GM10266 (cell line): ENCODE results near the gene NUP43.

ENCODE experiments used
- DNase-seq: peaks from one replicate; pipeline ENCODE4 v3.0.0; 2012; ENCODE audit errors: extremely low spot score
- CTCF ChIP-seq: IDR thresholded peaks from 2 replicates; pipeline ENCODE4 v1.5.1; 2012; ENCODE audit warnings: mild to moderate bottlenecking, low read depth; ENCODE audit not compliant: control insufficient read depth, insufficient read depth; ENCODE audit errors: missing control alignments

NUP43 gene, protein sequence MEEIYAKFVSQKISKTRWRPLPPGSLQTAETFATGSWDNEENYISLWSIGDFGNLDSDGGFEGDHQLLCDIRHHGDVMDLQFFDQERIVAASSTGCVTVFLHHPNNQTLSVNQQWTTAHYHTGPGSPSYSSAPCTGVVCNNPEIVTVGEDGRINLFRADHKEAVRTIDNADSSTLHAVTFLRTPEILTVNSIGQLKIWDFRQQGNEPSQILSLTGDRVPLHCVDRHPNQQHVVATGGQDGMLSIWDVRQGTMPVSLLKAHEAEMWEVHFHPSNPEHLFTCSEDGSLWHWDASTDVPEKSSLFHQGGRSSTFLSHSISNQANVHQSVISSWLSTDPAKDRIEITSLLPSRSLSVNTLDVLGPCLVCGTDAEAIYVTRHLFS

GRCh38 chr6:149746147-149746946 is at the start of gene NUP43:
Gene NUP43, minus strand, starts transcription at chr6:149746529. Its CDS starts 34 bp downstream, at chr6:149746495.
- TF ChIP-seq CTCF, result peak; percentile 29
- peak; percentile 86 for DNase-seq

DNA sequence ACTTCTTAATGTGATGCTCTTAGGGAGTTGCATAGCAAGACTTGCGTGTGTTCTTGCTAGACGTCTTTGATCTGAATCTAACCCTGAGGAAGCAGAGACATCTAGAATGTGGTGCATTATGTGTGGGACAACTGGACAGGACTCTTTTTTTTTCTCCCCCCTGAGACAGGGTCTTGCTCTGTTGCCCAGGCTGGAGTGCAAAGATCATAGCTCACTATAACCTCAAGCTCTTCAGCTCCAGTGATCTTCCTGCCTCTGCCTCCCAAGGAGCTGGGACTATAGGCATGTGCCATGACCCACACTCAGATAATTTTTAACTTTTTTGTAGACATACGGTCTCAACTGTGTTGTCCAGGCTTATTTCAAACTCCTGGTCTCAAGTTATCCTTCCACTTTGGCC is 37.2 kb upstream of the NUP43 start:
- DNase-seq, result no peak
- TF ChIP-seq CTCF, result no peak

DNA sequence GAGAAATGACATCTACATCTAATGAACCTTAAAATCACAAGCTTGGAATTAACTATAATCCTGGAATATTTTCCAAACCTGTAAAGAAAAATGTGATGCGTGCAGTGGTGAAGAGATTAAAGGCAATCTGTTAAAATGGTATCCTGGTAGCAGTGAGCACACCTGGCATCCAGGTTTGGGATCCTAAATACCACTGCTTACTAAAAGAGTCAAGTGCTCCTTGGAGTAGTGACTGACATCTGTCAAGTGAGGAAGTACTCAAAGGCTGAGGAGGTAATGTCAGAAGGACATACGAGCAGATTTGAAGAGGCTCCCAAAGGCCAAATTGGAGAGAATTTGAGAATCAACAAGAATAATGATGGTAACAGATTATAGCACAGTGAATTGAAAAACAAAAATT is 36.0 kb upstream of the NUP43 start:
- no peak for DNase-seq
- TF ChIP-seq CTCF, result no peak

- no peak for DNase-seq
Measured at GRCh38 chr6:149781715-149782114, 35.4 kb upstream of the NUP43 start.

DNA sequence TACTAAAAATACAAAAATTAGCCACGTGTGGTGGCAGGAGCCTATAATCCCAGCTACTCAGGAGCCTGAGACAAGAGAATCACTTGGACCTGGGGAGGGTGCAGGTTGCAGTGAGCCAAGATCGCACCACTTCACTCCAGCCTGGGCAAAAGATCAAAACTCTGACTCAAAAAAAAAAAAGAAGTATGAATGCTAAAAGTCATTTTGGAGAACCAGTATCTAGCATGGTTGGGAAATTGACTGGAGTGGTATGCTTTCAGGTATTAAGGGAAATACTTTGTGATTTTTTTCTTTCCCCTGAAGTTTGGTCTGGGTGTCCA is 33.3 kb upstream of the NUP43 start:
- DNase-seq, result no peak
- no peak for TF ChIP-seq CTCF

More at GRCh38 chr6:149781715-149782114, 35.4 kb upstream of the NUP43 start:
- no peak for TF ChIP-seq CTCF

DNA sequence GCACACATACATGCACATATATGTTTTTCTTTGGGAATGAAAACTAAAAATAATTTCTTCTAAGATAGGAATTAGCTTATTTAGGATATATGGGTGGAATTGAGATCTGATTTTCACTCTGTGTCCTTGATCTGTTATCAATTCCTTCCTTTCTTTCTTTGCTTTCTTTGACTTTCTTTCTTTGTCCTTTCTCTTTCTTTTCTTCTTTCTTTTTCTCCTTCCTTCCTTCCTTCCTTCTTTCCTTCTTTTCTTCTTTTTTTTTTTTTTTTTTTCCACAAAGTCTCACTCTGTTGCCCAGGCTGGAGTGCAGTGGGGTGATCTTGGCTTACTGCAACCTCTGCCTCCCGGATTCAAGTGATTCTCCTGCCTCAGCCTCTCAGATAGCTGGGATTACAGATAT is 31.3 kb upstream of the NUP43 start:
- DNase-seq, result no peak
- TF ChIP-seq CTCF, result no peak

- no peak for TF ChIP-seq CTCF
- DNase-seq, result no peak
Measured at GRCh38 chr6:149771925-149772324, 25.6 kb upstream of the NUP43 start.
